ENCODE results near the gene PDGFD.

Gene PDGFD

DNA sequence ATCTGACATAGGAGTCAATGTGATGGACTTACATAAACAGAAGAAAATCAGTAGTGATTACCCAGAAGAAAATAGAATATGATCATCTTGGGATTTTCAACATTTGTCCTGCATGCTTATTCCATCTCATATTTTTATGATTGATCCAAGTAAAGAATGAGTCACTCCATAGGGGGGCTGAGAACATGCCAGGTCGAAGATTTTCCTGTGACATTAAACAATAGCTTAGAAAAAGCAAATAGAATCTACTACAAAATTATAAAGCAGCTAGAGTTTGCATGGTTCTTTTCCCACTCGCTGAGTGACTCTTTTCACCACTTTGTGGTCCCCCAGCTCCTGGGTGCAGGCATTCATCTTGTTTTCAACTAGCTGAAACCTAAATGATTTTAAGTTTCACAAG is 71.2 kb downstream of the PDGFD start:
- no peak for DNase-seq

DNA sequence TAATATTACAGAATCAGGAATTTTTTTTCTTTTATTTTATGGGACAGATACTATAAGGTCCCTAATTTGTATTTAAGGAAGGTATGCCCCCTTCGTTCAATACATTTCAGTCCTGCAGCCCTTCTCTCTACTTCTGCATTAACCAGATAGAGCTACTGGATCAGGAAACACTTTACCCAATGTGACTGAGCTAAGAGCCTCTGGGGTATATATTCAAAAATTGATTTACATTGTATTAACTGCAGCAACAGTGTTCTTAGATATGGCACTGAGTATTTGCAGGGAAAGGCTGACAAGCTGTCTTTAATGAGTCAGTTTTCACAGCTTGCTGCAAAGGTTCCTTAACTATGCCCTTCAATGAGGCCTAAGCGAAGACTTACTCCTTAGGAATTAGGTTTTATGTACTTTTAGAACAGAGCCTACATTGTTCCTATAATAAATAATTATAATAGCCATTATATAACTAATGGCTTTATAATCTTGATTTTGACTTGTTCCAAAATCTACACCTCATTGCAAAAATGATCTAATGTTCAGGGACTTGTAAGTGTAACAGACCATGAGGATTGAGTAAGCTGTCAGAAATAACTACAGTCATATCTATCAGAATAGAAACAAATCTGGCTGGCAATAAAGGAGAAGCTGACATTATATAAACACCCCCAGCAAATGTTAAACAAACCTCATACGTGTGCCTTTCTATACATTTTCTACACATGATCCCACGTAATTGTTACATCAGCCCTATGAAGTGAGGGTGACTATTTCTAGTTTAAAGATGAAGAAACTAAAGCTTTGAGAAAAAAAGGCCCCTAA is 72.5 kb downstream of the PDGFD start:
- no peak for DNase-seq

DNA sequence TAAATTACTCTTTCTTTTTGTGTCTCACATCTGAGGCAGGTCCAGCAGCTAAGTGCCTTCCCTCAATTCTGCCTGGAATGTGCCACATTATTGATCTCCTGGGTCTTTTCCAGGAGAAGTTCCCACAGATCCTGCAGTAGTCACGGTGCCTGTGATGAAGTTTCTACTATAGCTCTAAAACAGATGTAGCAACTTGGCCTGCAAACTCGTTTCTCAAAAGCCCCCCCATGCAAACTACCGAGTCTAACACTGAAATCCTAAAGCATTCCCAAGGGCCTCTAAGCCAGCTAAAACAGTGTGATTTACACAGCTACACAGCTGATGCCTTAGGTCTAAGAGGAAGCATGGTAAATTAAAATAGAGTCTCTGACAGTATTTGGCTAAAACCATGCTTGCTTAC is 73.2 kb downstream of the PDGFD start:
- no peak for DNase-seq

DNA sequence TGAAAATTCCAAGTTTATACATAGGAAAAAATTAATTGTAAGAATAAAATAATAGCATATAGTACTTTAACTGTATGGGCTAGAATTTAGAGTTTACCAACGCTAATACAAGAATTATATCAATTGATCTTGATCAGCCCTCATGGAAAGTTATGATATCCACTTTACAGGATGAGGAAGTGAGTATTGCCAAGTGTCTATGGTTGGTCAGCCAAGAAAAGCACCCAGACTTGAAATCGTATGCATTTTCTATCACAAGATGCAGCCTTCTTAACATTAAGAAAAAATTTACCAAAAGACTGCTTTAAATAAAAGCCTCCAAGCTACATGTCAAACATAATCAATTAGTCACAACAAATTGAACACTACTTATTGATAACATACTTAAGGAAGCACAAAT is 74.5 kb downstream of the PDGFD start:
- DNase-seq = no peak

- DNase-seq = no peak
These were observed 77.3 kb downstream of the PDGFD start for GRCh38 chr11:104086621-104087020.

DNA sequence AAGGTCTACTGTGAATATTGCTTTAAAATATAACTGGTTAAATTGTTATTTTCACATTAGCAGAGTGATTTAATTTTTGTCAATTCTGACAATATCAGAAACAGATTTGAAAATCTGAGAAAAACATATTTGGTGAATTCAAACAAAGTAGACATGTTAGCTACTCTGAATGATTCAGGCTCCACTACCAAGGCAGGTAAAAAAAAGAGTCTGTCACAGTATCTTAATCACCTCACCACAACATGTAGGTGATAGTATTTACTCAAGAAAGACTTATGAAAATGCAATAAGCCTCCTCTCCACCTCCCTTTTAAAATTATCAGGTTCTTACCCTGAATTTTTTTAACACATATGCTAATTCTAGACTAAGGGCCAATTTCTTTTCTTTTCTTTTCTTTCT is 85.0 kb downstream of the PDGFD start:
- no peak for DNase-seq

DNA sequence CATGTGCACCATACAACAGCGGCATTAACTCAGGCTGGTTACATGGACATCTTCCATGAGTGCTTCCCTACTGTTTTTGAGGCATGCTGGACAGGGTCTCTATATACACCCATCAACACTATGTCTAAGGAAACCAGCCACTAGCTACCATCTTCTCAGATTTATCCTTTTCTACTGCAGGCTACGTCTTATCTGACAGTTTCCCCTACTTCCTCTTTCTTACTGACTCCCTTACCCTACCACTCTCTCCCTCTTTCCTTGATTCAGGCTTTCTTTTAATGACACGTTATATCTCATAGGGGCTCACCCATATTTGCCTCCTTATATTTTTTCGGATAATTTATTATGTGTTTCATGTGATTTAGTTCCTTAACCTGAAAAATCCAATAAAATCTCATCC is 85.7 kb downstream of the PDGFD start:
- DNase-seq = no peak

DNA sequence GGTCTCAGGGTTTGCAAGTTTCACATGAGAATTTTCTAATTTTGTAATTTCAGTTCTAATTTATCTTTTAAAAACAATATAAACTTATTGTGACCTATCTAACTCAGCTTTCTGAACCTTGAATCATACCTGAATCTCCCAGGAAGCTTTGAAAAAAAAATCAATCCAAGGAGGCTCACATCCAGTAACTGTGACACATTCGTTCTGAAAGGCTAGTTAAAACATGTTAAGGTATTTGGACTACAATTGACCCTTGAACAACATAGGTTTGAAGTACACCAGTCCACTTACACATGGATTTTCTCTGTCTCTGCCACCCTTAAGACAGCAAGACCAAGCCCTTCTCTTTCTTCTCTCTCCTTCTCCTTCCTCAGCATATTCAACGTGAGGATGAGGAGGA is 87.5 kb downstream of the PDGFD start:
- no peak for DNase-seq

DNA sequence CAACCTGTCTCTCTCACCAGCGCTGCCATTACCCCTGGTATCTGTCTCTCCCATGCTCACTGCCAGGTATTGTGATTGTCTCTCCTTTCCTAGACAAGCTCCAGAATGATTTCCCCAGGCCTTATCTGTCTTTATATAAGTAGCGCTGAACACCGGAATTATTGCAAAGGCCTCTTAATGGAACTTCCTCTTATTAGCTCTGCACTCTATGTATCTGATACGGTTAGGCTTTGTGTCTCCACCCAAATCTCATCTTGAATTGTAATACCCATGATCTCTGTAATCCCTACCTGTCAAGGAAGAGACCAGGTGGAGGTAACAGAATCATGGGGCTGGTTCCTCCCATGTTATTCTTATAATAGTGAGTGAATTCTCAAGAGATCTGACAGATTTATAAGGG is 88.2 kb downstream of the PDGFD start:
- DNase-seq = no peak

DNA sequence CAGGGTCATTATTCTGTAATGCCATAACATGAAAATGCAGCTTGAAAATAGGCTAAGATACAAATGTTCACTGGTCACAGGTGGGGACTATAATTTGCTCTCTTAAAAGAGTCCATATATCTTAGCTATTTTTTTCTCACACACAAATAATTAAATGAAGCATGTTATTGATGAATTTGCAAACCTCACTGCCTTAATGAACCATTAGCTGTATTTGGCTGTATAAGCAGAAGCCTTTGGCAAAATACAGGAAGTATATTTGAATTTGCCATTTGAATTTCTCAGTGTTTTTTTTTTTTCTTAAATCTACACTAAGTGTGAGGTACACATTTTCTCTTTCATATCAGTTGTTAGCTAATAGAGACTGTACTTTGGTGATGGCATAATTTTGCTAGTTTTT is 88.9 kb downstream of the PDGFD start:
- DNase-seq = no peak

DNA sequence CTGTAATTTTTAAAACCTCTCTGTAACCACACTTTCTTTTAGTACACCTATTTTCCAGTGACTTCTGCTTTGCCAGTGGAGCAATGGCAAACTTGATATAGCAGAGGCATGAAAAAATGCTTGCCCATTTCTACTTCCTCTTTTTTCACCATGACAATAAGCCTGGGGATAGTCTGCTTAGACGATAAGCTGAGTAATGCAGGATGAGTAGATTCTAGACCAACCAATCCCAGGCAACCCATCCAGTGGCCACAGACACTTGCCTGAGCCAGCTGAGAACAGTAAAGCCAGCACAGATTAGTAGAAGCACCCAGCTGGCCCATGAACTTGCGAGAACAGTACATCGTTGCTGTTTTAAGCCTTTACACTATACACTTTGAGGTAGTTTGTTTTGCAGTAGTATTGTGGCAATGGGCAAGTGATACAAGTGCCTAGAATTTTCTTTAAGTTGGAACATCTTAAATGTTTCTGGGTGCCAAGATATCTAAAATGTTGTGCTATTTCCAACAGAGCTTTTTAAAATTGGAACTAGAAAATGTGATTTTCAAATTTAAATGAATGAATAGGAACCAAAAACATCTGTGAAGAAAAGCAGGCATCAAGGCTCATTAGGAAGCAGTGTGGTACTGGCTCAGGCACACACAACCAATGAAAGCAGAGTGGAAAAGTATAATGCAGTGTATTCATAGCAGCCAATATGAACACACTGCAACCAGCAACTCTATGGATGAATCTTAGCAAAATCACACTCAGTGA is 89.8 kb downstream of the PDGFD start:
- no peak for DNase-seq

GRCh38 chr11:104067534-104067933 is 96.4 kb downstream of the PDGFD start:
- no peak for DNase-seq

- DNase-seq = no peak
These were observed 99.8 kb downstream of the PDGFD start for GRCh38 chr11:104064034-104064630.

DNA sequence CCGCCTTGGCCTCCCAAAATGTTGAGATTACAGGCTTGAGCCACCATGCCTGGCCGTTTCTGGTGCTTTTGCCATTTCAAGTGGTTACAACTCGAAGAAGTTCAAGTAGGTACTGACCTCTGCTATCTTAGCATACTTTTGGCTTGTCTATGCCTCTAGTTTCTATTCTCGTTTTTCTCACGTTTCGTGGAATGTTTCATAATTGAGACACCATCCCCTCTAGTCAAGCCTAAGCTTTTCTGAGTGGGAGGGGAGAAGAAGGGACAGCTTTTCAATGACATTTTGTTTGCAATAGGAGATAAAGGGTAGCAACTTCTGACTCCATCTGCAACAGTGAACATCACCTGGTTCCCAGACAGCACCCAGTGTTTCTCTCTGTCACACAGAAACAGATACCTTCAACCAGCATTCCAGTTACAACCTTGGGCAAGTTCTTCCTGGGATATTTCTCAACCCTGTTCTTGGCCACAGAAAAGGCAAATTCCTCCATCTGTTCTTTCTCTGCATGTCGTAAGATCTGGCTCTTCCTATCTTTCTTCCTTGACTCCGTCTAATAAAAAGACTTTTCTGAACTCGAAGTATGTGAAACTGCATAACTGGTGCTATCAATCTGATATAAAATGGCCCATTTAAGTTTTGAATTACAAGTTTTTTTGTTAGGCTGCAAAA is 102.0 kb downstream of the PDGFD start:
- DNase-seq = no peak

GRCh38 chr11:104060820-104061219 is 103.1 kb downstream of the PDGFD start:
- no peak for DNase-seq

DNA sequence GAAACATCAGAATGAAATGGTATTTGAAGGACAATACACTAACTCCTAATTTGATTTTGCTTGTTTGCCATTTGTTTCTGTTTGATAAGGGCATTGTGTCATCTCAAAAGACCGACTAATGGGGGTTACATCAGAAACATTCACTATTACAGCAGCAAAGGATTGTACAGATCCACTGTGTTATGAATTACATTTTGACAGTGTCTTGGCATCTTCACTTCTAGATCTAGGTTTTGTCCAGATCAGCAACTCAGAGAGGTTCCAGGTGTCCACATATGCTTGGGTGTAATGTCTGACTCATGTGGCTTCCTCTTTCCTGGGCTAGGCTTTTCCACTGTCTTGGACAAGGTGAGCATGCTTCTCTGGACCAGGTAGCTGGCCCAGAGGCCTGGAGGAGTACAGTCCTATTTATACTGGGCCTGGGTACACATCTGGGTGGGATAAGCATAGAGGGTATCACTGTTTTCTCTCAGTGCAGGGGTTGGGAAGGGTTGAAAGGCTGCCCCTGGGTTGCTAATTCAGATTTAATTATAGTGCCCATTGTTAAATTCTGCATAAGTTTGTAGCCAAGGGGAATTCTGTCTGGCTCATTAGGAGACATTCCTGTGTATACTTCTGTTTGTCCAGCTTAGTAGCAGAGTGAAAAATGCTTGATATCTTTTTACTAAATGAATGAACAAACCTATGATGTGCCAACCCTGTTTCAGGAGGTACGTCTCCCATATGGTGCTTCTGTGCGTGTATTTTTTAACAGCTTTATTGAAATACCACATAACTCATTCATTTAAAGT is 103.7 kb downstream of the PDGFD start:
- no peak for DNase-seq

DNA sequence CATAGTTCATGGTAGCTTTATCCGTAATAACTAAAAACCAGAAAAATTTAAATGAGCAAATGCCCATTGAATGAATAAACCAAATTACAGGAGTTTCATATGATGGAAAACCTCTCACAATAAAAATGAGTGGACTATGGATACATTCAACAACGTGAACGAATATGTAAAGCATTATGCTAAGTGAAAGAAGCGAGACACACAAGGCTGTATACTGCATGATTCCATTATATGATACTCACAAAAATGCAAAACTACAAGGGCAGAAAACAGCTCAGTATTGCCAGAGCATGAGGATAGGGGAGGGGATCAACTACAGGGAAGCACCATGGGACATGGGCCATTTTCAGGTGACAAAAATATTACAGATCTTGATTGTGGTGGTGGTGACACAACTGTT is 105.3 kb downstream of the PDGFD start:
- DNase-seq = no peak

DNA sequence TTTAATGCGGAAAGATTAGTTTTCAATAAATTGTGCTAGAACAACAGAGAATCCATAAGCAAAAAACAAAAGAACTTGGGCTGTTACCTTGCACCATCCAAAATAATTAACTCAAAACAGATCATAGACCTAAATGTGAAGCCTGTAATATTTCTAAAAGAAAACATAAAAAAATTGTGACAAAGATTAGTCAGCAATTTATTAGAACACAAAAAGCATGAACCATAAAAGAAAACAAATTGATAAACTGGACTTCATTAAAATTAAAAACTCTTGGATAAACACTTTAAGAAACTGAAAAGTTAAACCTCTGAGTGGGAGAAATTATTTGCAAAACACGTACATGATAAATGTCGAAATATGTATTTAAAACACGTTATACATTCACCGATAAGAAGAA is 106.0 kb downstream of the PDGFD start:
- DNase-seq = no peak

- DNase-seq = no peak
These were observed 108.4 kb downstream of the PDGFD start for GRCh38 chr11:104055596-104055995.

DNA sequence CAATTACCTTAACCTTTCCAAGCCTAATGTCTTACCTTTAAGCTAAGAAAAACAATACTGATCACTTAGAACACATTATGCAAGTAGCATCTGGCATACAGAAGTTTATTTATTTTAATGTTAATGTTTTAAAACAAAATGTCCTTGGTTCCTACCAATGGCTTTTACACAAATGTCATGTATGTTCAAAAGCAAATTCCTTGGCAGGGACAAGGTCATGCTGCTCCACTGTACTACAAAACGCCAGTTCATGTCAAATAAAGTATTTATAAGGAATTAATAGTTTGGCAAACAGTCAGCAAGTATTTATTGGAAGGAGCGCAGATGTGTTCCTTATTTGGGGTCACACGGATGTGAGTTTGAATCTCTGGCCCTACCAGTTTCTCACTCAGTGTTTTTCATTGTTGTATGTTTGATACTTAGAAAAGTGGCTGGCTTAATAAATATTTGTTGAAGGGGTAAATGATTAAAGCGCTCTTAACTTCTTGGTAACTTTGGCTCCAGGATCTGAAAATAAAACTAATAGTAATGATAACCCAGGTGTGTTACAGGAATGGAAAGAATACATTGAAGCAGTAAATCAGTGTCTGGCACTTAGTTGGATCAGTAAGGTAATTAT is 108.9 kb downstream of the PDGFD start:
- DNase-seq = no peak

DNA sequence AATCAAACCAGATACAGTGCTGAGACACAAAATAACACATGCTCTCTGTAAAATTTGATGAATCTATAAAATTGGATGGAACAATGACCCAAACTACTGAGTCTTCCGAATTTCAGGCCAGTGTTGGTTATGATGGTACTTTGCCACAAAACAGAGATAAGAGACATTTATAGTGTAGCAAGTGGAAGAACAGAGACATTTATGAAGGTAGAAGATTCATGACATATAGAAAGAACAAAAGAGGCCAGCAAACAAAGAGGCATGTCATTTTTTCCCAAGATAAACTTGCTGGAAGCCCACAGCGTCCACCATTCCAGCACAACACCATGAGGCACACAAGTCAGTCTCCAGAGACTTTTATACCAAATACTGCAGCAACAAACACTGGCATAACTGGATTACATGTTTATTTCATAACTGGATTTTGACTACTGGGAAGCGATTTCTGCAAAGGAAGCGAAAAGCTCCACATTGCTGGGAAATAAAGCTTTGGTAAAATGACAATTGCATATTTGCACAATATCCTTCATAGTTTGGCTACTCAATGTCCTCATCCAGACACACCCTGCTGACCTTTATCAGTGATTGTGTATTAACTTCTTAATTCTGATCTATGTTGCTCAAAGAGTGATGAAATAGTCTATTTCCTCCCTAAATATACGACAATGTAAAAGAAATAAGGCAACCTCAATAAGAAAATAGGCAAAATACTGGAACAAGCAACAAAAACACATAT is 110.0 kb downstream of the PDGFD start:
- no peak for DNase-seq

DNA sequence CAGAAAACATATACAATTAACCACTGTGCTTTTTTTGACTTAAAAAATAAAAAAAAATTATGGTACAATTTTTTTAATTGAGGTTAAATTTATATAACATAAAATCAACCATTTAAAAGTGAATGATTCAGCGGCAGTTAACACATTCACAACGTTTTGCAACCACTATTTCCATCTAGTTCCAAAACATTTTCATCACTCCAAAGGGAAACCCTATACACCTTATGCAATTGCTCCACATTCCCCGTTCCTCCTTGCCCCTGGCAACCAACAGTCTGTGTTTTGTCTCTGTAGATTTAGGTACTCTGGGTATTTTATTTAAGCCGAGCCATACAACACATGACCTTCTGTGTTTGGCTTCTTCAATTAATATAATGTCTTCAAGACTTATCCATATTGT is 112.2 kb downstream of the PDGFD start:
- no peak for DNase-seq

Data from SIG-M5 (cell line).